ENCODE data around the gene CHRNB1. TPM values are rescaled to one million over a fixed set of nuclear protein-coding genes. Genes with fewer than 3 reads are reported as not detected.
"Not testable (repeated sequence)": the region's sequence is repeated elsewhere in the genome, so short reads cannot be mapped to it uniquely, and the experiment has no call there.

The CHRNB1 gene
- total RNA-seq, 1 experiment from 2014 or later: 36.9 TPM

- Histone ChIP-seq H3K4me1 (no peaks in the 10 kb centered on the region), H3K27me3 (no peaks in the 10 kb centered on the region), H3K4me3 (no peak overlapping the region), H3K36me3 (no peaks in the 10 kb centered on the region), H3K9me3 (replicated peaks) (no peaks in the 10 kb centered on the region), H3K27ac (no peak overlapping the region)
- no peak for DNase-seq
Measured at GRCh38 chr17:7465597-7466275, 20.9 kb downstream of the CHRNB1 start.

GRCh38 chr17:7466318-7466638 is 21.4 kb downstream of the CHRNB1 start:
- Histone ChIP-seq H3K4me1 (no peaks in the 10 kb centered on the region), H3K36me3 (no peaks in the 10 kb centered on the region), H3K27ac (no peak overlapping the region), H3K4me3 (no peak overlapping the region), H3K9me3 (replicated peaks) (no peaks in the 10 kb centered on the region), H3K27me3 (no peaks in the 10 kb centered on the region)
- DNase-seq: no peak

- no peaks in the 10 kb centered on the region for H3K27me3 ChIP-seq
Measured at GRCh38 chr17:7466639-7467341, 21.9 kb downstream of the CHRNB1 start.

GRCh38 chr17:7467498-7467897 is 22.6 kb downstream of the CHRNB1 start:
- H3K4me3 ChIP-seq: no peak overlapping the region
- no peaks in the 10 kb centered on the region for H3K36me3 ChIP-seq
- H3K9me3 ChIP-seq (replicated peaks): no peaks in the 10 kb centered on the region
- H3K4me1 ChIP-seq: no peaks in the 10 kb centered on the region
- no peak overlapping the region for H3K27ac ChIP-seq
- no peak for DNase-seq
- H3K27me3 ChIP-seq: no peaks in the 10 kb centered on the region

More at GRCh38 chr17:7466639-7467341, 21.9 kb downstream of the CHRNB1 start:
- Histone ChIP-seq H3K9me3 (replicated peaks) (no peaks in the 10 kb centered on the region), H3K27ac (no peak overlapping the region), H3K4me3 (no peak overlapping the region), H3K36me3 (no peaks in the 10 kb centered on the region), H3K4me1 (no peaks in the 10 kb centered on the region)
- no peak for DNase-seq

GRCh38 chr17:7468290-7468689 is 23.4 kb downstream of the CHRNB1 start:
- DNase-seq: no peak
- Histone ChIP-seq H3K4me1 (no peaks in the 10 kb centered on the region), H3K4me3 (no peak overlapping the region), H3K36me3 (no peaks in the 10 kb centered on the region), H3K9me3 (replicated peaks) (no peaks in the 10 kb centered on the region), H3K27ac (no peak overlapping the region), H3K27me3 (no peaks in the 10 kb centered on the region)

GRCh38 chr17:7468804-7469389 is 24.0 kb downstream of the CHRNB1 start:
- DNase-seq: no peak
- Histone ChIP-seq H3K27me3 (no peaks in the 10 kb centered on the region), H3K4me1 (no peaks in the 10 kb centered on the region)

DNA sequence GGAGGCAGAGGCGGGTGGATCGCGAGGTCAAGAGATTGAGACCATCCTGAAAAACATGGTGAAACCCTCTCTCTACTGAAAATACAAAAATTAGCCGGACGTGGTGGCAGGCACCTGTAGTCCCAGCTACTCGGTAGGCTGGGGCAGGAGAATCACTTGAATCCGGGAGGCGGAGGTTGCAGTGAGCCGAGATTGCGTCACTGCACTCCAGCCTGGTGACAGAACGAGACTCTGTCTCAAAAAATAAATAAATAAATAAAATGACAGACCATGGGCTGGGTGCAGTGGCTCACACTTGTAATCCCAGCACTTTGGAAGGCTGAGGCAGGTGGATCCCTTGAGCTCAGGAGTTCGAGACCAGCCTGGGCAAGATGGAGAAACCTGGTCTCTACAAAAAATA is 25.0 kb downstream of the CHRNB1 start:
- not testable (repeated sequence) for H3K36me3 ChIP-seq; H3K27me3 ChIP-seq; H3K4me1 ChIP-seq; H3K9me3 ChIP-seq (replicated peaks); H3K27ac ChIP-seq; DNase-seq; H3K4me3 ChIP-seq

More at GRCh38 chr17:7468804-7469389, 24.0 kb downstream of the CHRNB1 start:
- H3K36me3 ChIP-seq: no peaks in the 10 kb centered on the region
- no peaks in the 10 kb centered on the region for H3K9me3 ChIP-seq (replicated peaks)
- H3K4me3 ChIP-seq: no peak overlapping the region
- H3K27ac ChIP-seq: no peak overlapping the region

GRCh38 chr17:7470457-7470973 is 25.7 kb downstream of the CHRNB1 start:
- not testable (repeated sequence) for H3K4me3 ChIP-seq; H3K27ac ChIP-seq; DNase-seq; H3K4me1 ChIP-seq; H3K9me3 ChIP-seq (replicated peaks); H3K36me3 ChIP-seq; H3K27me3 ChIP-seq

DNA sequence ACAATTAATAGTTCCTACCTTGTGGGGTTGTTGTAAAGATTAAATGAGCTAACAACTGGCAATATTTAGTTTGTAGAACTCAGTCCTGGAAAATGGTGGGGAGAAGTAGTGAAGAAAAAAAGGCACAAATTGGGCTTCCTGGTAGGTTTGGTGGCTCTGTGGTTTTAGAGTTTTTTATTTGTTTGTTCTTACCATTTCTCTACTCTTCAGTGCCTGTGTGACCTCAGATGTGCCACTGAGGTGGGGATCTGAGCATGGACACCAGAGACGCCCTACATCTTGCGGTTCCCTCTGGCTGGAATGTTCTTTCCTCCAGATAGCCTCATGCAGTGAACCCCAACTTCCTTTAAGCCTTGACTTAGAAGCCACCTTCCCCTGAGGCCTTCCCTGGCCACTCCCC is 26.9 kb downstream of the CHRNB1 start:
- no peak overlapping the region for H3K27ac ChIP-seq
- H3K4me1 ChIP-seq: no peaks in the 10 kb centered on the region
- H3K36me3 ChIP-seq: no peaks in the 10 kb centered on the region
- no peaks in the 10 kb centered on the region for H3K9me3 ChIP-seq (replicated peaks)
- no peak overlapping the region for H3K4me3 ChIP-seq
- no peaks in the 10 kb centered on the region for H3K27me3 ChIP-seq
- no peak for DNase-seq

DNA sequence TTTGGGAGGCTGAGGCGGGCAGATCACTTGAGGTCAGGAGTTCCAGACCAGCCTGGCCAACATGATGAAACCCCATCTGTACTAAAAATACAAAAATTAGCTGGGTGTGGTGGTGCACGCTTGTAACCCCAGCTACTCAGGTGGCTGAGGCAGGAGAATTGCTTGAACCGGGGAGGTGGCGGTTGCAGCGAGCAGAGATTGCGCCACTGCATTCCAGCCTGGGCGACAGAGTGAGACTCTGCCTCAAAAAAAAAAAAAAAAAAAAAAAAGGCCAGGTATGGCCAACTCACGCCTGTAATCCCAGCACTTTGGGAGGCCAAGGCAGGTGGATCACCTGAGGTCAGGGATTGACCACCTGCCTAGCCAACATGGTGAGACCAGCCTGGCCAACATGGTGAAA is 29.9 kb downstream of the CHRNB1 start:
- not testable (repeated sequence) for H3K9me3 ChIP-seq (replicated peaks); H3K36me3 ChIP-seq; DNase-seq; H3K4me1 ChIP-seq; H3K27ac ChIP-seq; H3K4me3 ChIP-seq; H3K27me3 ChIP-seq

DNA sequence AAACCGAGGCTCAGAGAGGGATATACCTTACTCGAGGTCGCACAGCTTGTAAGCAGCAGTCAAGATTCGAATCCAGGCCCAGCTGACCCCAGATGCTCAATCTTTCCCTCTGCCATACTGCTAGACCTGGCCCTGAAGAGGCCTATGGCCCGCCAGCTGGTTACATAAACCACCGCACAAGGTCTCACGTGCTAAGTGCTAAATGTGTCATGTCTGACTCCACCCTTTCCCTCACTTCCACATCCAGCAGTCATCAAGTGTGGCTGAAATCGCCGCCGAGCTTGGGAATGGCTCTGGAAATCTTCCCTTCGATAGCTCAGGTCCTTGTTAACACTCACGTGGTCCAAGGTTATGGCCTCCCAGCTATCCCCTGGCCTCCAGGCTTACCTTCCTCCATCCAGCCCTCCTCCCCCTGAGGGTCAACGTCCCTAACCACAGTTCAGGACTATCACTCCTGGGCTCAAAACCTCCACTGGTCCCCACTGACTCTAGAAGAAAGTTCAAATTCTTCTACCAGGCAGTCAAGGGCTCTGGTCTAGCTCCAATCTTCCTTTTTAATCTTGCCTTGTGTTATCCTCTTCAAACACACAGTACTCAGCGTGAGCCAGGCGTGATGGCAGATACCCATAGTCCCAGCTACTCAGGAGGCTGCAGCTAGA is 31.0 kb downstream of the CHRNB1 start:
- H3K4me1 ChIP-seq: no peaks in the 10 kb centered on the region; the same call in 1 of the 2 replicates
- H3K27me3 ChIP-seq: no peaks in the 10 kb centered on the region
- H3K36me3 ChIP-seq: no peaks in the 10 kb centered on the region
- no peak overlapping the region for H3K4me3 ChIP-seq
- H3K27ac ChIP-seq: no peak overlapping the region
- no peaks in the 10 kb centered on the region for H3K9me3 ChIP-seq (replicated peaks)
- DNase-seq: no peak

DNA sequence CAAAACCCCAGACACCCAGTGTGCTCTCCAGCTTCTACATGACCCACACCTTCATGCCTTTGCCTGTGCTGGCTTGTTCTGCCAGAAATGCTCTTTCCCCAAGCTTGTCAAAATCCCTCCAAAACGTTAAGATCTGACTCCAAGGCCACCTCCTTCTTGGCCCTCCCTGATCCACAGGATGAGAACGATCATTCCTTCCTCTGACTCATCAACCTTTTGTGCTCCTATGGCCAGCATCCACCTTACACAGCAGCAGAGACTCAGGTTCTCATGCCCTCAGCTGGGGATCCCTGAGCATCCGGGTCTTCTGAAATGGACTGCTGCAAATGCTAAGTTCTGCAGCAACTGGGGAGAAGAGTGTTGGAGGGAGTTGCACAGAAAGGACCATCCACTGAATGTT is 31.6 kb downstream of the CHRNB1 start:
- Histone ChIP-seq H3K4me3 (no peak overlapping the region), H3K36me3 (no peaks in the 10 kb centered on the region), H3K9me3 (replicated peaks) (no peaks in the 10 kb centered on the region), H3K27ac (no peak overlapping the region), H3K27me3 (no peaks in the 10 kb centered on the region), H3K4me1 (no peaks in the 10 kb centered on the region; the same call in 1 of the 2 replicates)
- no peak for DNase-seq

- Histone ChIP-seq H3K4me3 (no peak overlapping the region), H3K36me3 (no peaks in the 10 kb centered on the region), H3K9me3 (replicated peaks) (no peaks in the 10 kb centered on the region), H3K27ac (no peak overlapping the region), H3K4me1 (no peaks in the 10 kb centered on the region; the same call in 1 of the 2 replicates), H3K27me3 (no peaks in the 10 kb centered on the region)
- DNase-seq: no peak
Measured at GRCh38 chr17:7476951-7477350, 32.1 kb downstream of the CHRNB1 start.

DNA sequence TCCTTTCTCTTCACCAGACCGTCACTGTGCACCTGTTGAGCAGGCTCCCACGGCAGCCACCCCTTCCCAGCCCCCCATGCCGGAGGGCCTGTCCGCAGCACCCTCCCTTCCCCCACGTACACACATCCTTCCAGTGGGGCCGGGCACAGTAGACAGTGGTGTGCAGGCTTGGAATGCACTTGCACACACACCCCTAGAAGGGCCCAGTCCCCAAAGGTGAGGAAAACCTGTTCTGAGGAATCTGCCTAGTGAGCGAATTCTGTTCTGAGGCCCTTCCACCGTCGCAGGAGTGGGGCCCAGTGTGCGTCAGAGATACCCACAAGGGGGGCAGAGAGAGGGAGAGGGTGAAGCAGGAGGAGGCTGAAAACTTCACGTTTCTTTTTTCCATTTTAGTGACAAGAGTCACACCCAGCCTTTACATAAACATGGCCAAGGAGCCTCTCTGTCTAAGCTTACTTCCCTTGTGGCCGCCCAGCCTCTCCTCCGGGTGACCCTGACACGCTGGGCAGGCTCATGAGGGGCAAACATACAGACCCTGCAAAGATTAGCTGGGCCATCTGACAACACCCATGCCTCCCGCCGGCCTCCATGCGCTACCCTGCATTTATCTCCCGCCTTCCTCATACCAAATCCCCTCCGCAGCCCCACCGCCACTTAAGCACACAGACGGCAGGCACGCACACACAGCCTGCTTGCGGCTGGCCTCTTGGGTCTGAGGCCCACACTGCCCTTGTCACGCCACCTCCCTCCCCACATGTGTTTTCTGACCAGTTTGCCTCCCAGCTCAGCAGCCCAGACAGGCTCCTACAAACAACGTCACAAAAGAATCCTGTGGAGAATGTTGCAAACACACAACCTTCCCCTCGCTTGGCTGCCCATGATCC is 32.8 kb downstream of the CHRNB1 start:
- H3K27me3 ChIP-seq: no peaks in the 10 kb centered on the region
- no peaks in the 10 kb centered on the region for H3K9me3 ChIP-seq (replicated peaks)
- no peaks in the 10 kb centered on the region; the same call in 1 of the 2 replicates for H3K4me1 ChIP-seq
- no peak overlapping the region for H3K27ac ChIP-seq
- no peak overlapping the region for H3K4me3 ChIP-seq
- peak in 1 of 2 experiments; percentile 12 for DNase-seq
- H3K36me3 ChIP-seq: no peaks in the 10 kb centered on the region
